Measurements from ENCODE around the gene CDC25B. TPM values are rescaled to one million over a fixed set of nuclear protein-coding genes. Genes with fewer than 3 reads are reported as not detected.
A peak's percentile ranks its signal among the peaks of the same experiment; 100 is the strongest.

CDC25B gene
- total and polyA plus RNA-seq, 2 of the 8 experiments (the other 6 are each of a cell fraction or from before 2014, with no cell fraction given), result 21.7 to 31.2 TPM

DNA sequence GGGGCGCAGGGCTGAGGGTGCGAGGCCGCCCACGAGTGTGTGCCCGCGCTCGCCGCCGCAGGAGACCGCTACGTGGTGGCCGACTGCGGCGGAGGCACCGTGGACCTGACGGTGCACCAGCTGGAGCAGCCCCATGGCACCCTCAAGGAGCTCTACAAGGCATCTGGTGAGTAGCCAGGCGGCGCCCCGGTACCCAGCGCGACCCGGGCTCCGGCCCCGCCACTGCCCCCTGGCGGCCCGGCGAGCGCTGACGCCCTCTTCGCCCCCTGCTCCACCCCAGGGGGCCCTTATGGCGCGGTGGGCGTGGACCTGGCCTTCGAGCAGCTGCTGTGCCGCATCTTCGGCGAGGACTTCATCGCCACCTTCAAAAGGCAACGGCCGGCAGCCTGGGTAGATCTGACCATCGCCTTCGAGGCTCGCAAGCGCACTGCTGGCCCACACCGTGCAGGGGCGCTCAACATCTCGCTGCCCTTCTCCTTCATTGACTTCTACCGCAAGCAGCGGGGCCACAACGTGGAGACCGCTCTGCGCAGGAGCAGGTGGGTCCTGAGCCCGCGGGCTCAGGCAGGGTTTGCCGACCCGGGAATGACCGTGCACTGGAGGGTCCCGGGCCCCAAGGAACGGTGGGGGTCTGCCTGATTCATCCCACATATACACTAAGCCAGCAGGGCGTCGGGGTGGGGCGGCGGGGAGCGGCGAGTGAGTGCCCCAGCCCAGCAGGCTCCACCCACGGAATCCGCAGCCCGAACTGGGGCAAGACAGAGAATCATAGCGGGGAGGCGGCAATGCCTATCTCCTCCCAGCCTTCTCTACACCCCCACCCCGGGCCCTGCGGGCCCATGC lies 46.2 kb upstream of the CDC25B start (continued):
- TF ChIP-seq, protein P1, sequence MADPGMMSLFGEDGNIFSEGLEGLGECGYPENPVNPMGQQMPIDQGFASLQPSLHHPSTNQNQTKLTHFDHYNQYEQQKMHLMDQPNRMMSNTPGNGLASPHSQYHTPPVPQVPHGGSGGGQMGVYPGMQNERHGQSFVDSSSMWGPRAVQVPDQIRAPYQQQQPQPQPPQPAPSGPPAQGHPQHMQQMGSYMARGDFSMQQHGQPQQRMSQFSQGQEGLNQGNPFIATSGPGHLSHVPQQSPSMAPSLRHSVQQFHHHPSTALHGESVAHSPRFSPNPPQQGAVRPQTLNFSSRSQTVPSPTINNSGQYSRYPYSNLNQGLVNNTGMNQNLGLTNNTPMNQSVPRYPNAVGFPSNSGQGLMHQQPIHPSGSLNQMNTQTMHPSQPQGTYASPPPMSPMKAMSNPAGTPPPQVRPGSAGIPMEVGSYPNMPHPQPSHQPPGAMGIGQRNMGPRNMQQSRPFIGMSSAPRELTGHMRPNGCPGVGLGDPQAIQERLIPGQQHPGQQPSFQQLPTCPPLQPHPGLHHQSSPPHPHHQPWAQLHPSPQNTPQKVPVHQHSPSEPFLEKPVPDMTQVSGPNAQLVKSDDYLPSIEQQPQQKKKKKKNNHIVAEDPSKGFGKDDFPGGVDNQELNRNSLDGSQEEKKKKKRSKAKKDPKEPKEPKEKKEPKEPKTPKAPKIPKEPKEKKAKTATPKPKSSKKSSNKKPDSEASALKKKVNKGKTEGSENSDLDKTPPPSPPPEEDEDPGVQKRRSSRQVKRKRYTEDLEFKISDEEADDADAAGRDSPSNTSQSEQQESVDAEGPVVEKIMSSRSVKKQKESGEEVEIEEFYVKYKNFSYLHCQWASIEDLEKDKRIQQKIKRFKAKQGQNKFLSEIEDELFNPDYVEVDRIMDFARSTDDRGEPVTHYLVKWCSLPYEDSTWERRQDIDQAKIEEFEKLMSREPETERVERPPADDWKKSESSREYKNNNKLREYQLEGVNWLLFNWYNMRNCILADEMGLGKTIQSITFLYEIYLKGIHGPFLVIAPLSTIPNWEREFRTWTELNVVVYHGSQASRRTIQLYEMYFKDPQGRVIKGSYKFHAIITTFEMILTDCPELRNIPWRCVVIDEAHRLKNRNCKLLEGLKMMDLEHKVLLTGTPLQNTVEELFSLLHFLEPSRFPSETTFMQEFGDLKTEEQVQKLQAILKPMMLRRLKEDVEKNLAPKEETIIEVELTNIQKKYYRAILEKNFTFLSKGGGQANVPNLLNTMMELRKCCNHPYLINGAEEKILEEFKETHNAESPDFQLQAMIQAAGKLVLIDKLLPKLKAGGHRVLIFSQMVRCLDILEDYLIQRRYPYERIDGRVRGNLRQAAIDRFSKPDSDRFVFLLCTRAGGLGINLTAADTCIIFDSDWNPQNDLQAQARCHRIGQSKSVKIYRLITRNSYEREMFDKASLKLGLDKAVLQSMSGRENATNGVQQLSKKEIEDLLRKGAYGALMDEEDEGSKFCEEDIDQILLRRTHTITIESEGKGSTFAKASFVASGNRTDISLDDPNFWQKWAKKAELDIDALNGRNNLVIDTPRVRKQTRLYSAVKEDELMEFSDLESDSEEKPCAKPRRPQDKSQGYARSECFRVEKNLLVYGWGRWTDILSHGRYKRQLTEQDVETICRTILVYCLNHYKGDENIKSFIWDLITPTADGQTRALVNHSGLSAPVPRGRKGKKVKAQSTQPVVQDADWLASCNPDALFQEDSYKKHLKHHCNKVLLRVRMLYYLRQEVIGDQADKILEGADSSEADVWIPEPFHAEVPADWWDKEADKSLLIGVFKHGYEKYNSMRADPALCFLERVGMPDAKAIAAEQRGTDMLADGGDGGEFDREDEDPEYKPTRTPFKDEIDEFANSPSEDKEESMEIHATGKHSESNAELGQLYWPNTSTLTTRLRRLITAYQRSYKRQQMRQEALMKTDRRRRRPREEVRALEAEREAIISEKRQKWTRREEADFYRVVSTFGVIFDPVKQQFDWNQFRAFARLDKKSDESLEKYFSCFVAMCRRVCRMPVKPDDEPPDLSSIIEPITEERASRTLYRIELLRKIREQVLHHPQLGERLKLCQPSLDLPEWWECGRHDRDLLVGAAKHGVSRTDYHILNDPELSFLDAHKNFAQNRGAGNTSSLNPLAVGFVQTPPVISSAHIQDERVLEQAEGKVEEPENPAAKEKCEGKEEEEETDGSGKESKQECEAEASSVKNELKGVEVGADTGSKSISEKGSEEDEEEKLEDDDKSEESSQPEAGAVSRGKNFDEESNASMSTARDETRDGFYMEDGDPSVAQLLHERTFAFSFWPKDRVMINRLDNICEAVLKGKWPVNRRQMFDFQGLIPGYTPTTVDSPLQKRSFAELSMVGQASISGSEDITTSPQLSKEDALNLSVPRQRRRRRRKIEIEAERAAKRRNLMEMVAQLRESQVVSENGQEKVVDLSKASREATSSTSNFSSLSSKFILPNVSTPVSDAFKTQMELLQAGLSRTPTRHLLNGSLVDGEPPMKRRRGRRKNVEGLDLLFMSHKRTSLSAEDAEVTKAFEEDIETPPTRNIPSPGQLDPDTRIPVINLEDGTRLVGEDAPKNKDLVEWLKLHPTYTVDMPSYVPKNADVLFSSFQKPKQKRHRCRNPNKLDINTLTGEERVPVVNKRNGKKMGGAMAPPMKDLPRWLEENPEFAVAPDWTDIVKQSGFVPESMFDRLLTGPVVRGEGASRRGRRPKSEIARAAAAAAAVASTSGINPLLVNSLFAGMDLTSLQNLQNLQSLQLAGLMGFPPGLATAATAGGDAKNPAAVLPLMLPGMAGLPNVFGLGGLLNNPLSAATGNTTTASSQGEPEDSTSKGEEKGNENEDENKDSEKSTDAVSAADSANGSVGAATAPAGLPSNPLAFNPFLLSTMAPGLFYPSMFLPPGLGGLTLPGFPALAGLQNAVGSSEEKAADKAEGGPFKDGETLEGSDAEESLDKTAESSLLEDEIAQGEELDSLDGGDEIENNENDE (IDR thresholded peaks at IDR 0.05; ENCODE audit: insufficient replicate concordance, low read length), result no peak
- TF ChIP-seq SP4 (IDR thresholded peaks at IDR 0.05; ENCODE audit: low read length) (peak; percentile 68; the same call in 1 of the 2 replicates), ASH2L (IDR thresholded peaks at IDR 0.05; ENCODE audit: low read length) (peak; percentile 31), CTBP2 (IDR thresholded peaks at IDR 0.05; ENCODE audit: borderline replicate concordance, insufficient read depth, insufficient read length, low read length) (no peak), SRF (IDR thresholded peaks at IDR 0.05; ENCODE audit: low read depth, low read length) (no peak), RBBP5 (IDR thresholded peaks at IDR 0.05; ENCODE audit: borderline replicate concordance, low read depth, low read length) (peak; percentile 30; the same call in 1 of the 2 replicates), TAF7 (optimal IDR thresholded peaks at IDR 0.05; ENCODE audit: borderline replicate concordance, low read depth, low read length) (peak; percentile 49), BACH1 (IDR thresholded peaks at IDR 0.05; ENCODE audit: low read length) (no peak), CBX5 (IDR thresholded peaks at IDR 0.05; ENCODE audit: low read depth, low read length) (no peak), TEAD4 (IDR thresholded peaks at IDR 0.05; ENCODE audit: low read depth, low read length) (no peak)

Measured in H1 (cell line).